ENCODE measurements around the gene RELL1. TPM values are rescaled to one million over a fixed set of nuclear protein-coding genes. Genes with fewer than 3 reads are reported as not detected.

The RELL1 gene
- total RNA-seq, result 52.3 and 58.1 TPM in 2 replicates

GRCh38 chr4:37686373-37687193 is at the start of gene RELL1:
Gene RELL1, minus strand, starts transcription at chr4:37686376. Its CDS starts 89 bp downstream, at chr4:37686287.

Other genes starting within 250 kb of the RELL1 start
- gene PGM2, start 140.3 kb upstream of the RELL1 start, total RNA-seq, result 13.6 and 24.6 TPM in 2 replicates
- gene TBC1D1, start 204.7 kb upstream of the RELL1 start, total RNA-seq, result 135 and 187 TPM in 2 replicates